IMR-90 (cell line): ENCODE measurements around the gene ULK2. TPM values are rescaled to one million over a fixed set of nuclear protein-coding genes. Genes with fewer than 3 reads are reported as not detected.

Experiments
- ATAC-seq: fragments of 200-7000 bp; cut with Tn5 transposase; 2 replicates; pipeline ENCODE4 v1.9.1; 2020; ENCODE audit warnings: low read depth, mild to moderate bottlenecking, moderate library complexity
- BruUV-seq: library from RNA; stranded (reverse); fragments of 400-500 nt; replicated peaks from 2 replicates; lab custom pipeline; 2021; lab: Mats Ljungman, UMichigan
- CTCF ChIA-PET: fragments of 300-600 bp; formaldehyde crosslinking; extraction: SDS; loops from one replicate; lab custom pipeline; 2021; ENCODE audit warnings: antibody characterized with exemption; lab: Yijun Ruan, JAX
- POLR2A ChIA-PET: fragments of 300-600 bp; sonication (Branson Sonifier 250); formaldehyde crosslinking; loops from one replicate; lab custom pipeline; 2022; ENCODE audit warnings: antibody characterized with exemption; ENCODE audit not compliant: unreplicated experiment; lab: Charles Lee
- DNase-seq: peaks from one replicate; pipeline ENCODE4 v3.0.0; 2013
- H2AFZ ChIP-seq: replicated peaks from 2 replicates; pipeline ENCODE3; 2013; ENCODE audit warnings: low read length, mild to moderate bottlenecking; ENCODE audit not compliant: poor library complexity
- H2AK5ac ChIP-seq: 2 replicates; pipeline ENCODE4 v1.6.1; 2013; ENCODE audit warnings: low read depth, low read length, inconsistent platforms
- H2AK9ac ChIP-seq: replicated peaks from 2 replicates; pipeline ENCODE3; 2013; ENCODE audit warnings: mild to moderate bottlenecking, low read depth, low read length, moderate library complexity; ENCODE audit not compliant: poor library complexity
- H2BK120ac ChIP-seq: 2 replicates; pipeline ENCODE4 v1.6.1; 2013; ENCODE audit warnings: low read depth, low read length, inconsistent platforms
- H2BK15ac ChIP-seq: 3 replicates; pipeline ENCODE4 v1.6.1; 2013; ENCODE audit warnings: low read depth, low read length, inconsistent platforms
- H2BK20ac ChIP-seq: 2 replicates; pipeline ENCODE4 v1.6.1; 2013; ENCODE audit warnings: low read depth, mild to moderate bottlenecking, inconsistent platforms, low read length, moderate library complexity
- H2BK5ac ChIP-seq: 2 replicates; pipeline ENCODE4 v1.6.1; 2013; ENCODE audit warnings: mild to moderate bottlenecking, low read depth, low read length, inconsistent platforms; ENCODE audit not compliant: poor library complexity, severe bottlenecking
- H3K14ac ChIP-seq: replicated peaks from 2 replicates; pipeline ENCODE4 v1.6.1; 2013; ENCODE audit warnings: low read depth, low read length, inconsistent platforms
- H3K18ac ChIP-seq: 2 replicates; pipeline ENCODE4 v1.6.1; 2013; ENCODE audit warnings: low read depth, low read length, control low read depth
- H3K23ac ChIP-seq: 2 replicates; pipeline ENCODE4 v1.6.1; 2013; ENCODE audit warnings: low read depth, low read length, inconsistent platforms
- H3K27ac ChIP-seq: 2 replicates; pipeline ENCODE4 v1.5.1; 2013; ENCODE audit warnings: mild to moderate bottlenecking, control low read depth, low read length; ENCODE audit not compliant: insufficient read depth
- H3K27me3 ChIP-seq: 2 replicates; pipeline ENCODE4 v1.6.1; 2013; ENCODE audit warnings: low read length; ENCODE audit not compliant: control insufficient read depth, insufficient read depth
- H3K36me3 ChIP-seq: 2 replicates; pipeline ENCODE4 v1.6.1; 2013; ENCODE audit warnings: low read length, mixed read lengths; ENCODE audit not compliant: control insufficient read depth, insufficient read depth
- H3K4ac ChIP-seq: 2 replicates; pipeline ENCODE4 v1.6.1; 2013; ENCODE audit warnings: low read depth, low read length, inconsistent platforms
- H3K4me1 ChIP-seq: 2 replicates; pipeline ENCODE4 v1.6.1; 2013; ENCODE audit warnings: low read length, mixed read lengths; ENCODE audit not compliant: control insufficient read depth, insufficient read depth
- H3K4me2 ChIP-seq: 2 replicates; pipeline ENCODE4 v1.6.1; 2013; ENCODE audit warnings: low read depth, mild to moderate bottlenecking, control low read depth, low read length, moderate library complexity
- H3K4me3 ChIP-seq: 2 replicates; pipeline ENCODE4 v1.5.1; 2013; ENCODE audit warnings: low read depth, mild to moderate bottlenecking, control low read depth, low read length, moderate library complexity; ENCODE audit not compliant: insufficient read depth
- H3K56ac ChIP-seq: 2 replicates; pipeline ENCODE4 v1.6.1; 2013; ENCODE audit warnings: low read length, inconsistent platforms; ENCODE audit not compliant: insufficient read depth; ENCODE audit errors: extremely low read depth
- H3K79me1 ChIP-seq, 2 experiments: 2 replicates each; pipeline ENCODE4 v1.6.1; 2013; ENCODE audit warnings: low read length in 2 of 2, inconsistent platforms in 1 of 2, low read depth in 1 of 2
- H3K9ac ChIP-seq: 2 replicates; pipeline ENCODE4 v1.6.1; 2013; ENCODE audit warnings: low read depth, low read length, control low read depth
- H3K9me1 ChIP-seq: 2 replicates; pipeline ENCODE4 v1.6.1; 2013; ENCODE audit warnings: low read length, inconsistent platforms; ENCODE audit not compliant: insufficient read depth
- H3K9me3 ChIP-seq: 2 replicates; pipeline ENCODE4 v1.6.1; 2013; ENCODE audit warnings: low read length; ENCODE audit not compliant: control insufficient read depth, insufficient read depth
- H4K20me1 ChIP-seq: 2 replicates; pipeline ENCODE4 v1.6.1; 2013; ENCODE audit warnings: low read length, inconsistent platforms; ENCODE audit not compliant: insufficient read depth
- H4K5ac ChIP-seq: 2 replicates; pipeline ENCODE4 v1.6.1; 2013; ENCODE audit warnings: mild to moderate bottlenecking, low read depth, low read length, control low read depth
- H4K8ac ChIP-seq, 2 experiments: 2 replicates each; pipeline ENCODE4 v1.6.1; 2013; ENCODE audit warnings: low read depth in 2 of 2, low read length in 2 of 2, control low read depth in 1 of 2, inconsistent platforms in 1 of 2
- H4K91ac ChIP-seq: 2 replicates; pipeline ENCODE4 v1.6.1; 2013; ENCODE audit warnings: low read depth, low read length, inconsistent platforms; ENCODE audit not compliant: insufficient read depth
- BHLHE40 ChIP-seq: fragments of 150-350 bp; IDR thresholded peaks from 2 replicates; pipeline ENCODE4 v1.6.1; 2016; ENCODE audit warnings: mild to moderate bottlenecking, low read depth, low read length
- CHD1 ChIP-seq: IDR thresholded peaks from 2 replicates; pipeline ENCODE4 v1.6.1; 2012; ENCODE audit warnings: low read depth, low read length, improper control_type of control experiment
- FOS ChIP-seq: fragments of 150-350 bp; IDR thresholded peaks from 2 replicates; pipeline ENCODE4 v1.6.1; 2016; ENCODE audit warnings: low read depth, low read length
- MAFK ChIP-seq: IDR thresholded peaks from 2 replicates; pipeline ENCODE4 v1.6.1; 2012; ENCODE audit warnings: low read depth, low read length, improper control_type of control experiment
- MAZ ChIP-seq: IDR thresholded peaks from 2 replicates; pipeline ENCODE4 v1.6.1; 2012; ENCODE audit warnings: low read depth, mild to moderate bottlenecking, low read length, improper control_type of control experiment, moderate library complexity, borderline replicate concordance
- NFE2L2 ChIP-seq: fragments of 150-350 bp; IDR thresholded peaks from 2 replicates; pipeline ENCODE4 v1.6.1; 2016; ENCODE audit warnings: low read depth, mild to moderate bottlenecking, low read length
- POLR2A ChIP-seq: IDR thresholded peaks from 2 replicates; pipeline ENCODE4 v1.6.1; 2012; ENCODE audit warnings: mild to moderate bottlenecking, low read depth, low read length
- RFX5 ChIP-seq: IDR thresholded peaks from 2 replicates; pipeline ENCODE4 v1.8.0; 2012; ENCODE audit warnings: low read depth, mild to moderate bottlenecking, low read length, moderate library complexity
- WGBS, 2 experiments: methylation state at CpG; one replicate each; pipeline versions ENCODE4 v1.1.5 to v1.1.7; 2013; ENCODE audit warnings: missing lambda C conversion rate in 2 of 2; ENCODE audit not compliant: insufficient read length in 1 of 2; ENCODE audit errors: extremely low coverage in 2 of 2; 5-methylcytosine and 5-hydroxymethylcytosine counted together
- dilution Hi-C: fragments of 300-500 bp; cut with HindIII; formaldehyde crosslinking; loops from one replicate; pipeline ENCODE4 v1.14.3; 2018; ENCODE audit warnings: low sequenced_read_pairs; ENCODE audit not compliant: unreplicated experiment
- in situ Hi-C: fragments of 300-500 bp; cut with MboI; formaldehyde crosslinking; loops from 3 replicates; pipeline ENCODE4 v1.14.3; 2019; ENCODE audit warnings: low sequenced_read_pairs, inconsistent platforms, mixed read lengths
- intact Hi-C: fragments of 100-400 bp; cut with micrococcal nuclease; formaldehyde crosslinking; loops from 2 replicates; pipeline ENCODE4 v1.10.0; 2022
- polyA plus RNA-seq, 3 experiments: library from polyadenylated mRNA; depleted of rRNA; stranded (reverse); fragments of >200 nt; gene quantifications; 2 replicates each; pipeline ENCODE4 v1.2.3, GENCODE V29; 2012; ENCODE audit warnings: low replicate concordance in 1 of 3
- total RNA-seq: library from RNA; depleted of rRNA; stranded (reverse); fragments of >200 nt; gene quantifications from 2 replicates; pipeline ENCODE4 v1.2.3, GENCODE V29; 2012
- TF ChIP-seq, protein P1 (sequence below): conservative IDR thresholded peaks from 2 replicates; pipeline ENCODE4 v1.5.1; 2012; ENCODE audit warnings: mild to moderate bottlenecking, low read depth, low read length, improper control_type of control experiment

Gene ULK2
- total and polyA plus RNA-seq, 2 of the 4 experiments (the other 2 are of a cell fraction): 8.9 to 10.8 TPM

DNA sequence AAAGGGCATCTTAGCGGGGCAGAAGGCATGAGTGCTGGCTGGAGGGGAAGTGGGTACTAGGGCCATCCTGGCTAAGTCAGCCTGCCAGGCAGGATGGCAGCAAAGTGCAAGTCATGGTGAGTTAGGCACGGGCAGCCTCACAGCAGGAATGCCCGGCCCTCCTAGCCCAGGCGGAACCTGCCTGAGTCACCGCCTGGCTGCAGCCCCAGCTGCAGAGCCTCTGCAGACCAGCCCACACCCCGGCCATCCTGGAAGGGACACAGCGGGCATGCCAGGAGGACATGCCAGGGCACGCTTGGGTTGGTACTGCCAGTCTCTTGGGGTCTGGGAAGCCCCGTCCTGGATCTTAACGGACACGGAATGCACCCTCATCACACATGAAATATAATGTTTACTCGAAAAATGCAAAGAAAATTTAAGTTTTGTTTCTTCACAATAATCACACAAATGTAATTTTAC lies 114.7 kb downstream of the ULK2 start:
- H3K4ac ChIP-seq: peak overlapping the region; percentile 36; the same call in 1 of the 2 replicates
- no peak overlapping the region; the same call in 1 of the 2 replicates for H4K91ac ChIP-seq
- H2AK9ac ChIP-seq: peak overlapping the region; percentile 8
- 92% methylated on average over 3 of the region's 12 CpGs; no CpG with 5 or more reads in 1 of the 2 experiments for WGBS, 2 experiments
- H3K4me3 ChIP-seq: no peak overlapping the region
- CTCF ChIA-PET: interaction anchor here (0.7 to 2.6 kb wide), 4 partner anchors 9 to 391 kb away, joined by 3 to 11 read pairs (median 4); partner anchors contain the start of gene B9D1
- in situ Hi-C loops: no loop called here
- peak overlapping the region; percentile 76 for H2AFZ ChIP-seq
- peak; percentile 60 for DNase-seq
- BruUV-seq: no TSS peak
- no peak overlapping the region; the same call in 2 of the 3 replicates for H2BK15ac ChIP-seq
- H2BK20ac ChIP-seq: peak overlapping the region; percentile 8; the same call in 1 of the 2 replicates
- ATAC-seq: peak; percentile 92
- no peak overlapping the region for H3K9ac ChIP-seq
- no peaks in the 10 kb centered on the region for H3K79me1 ChIP-seq
- peaks cover 36% of the 10 kb centered on the region for H3K27me3 ChIP-seq
- TF ChIP-seq RFX5: no peak
- TF ChIP-seq NFE2L2: peak; percentile 95
- TF ChIP-seq POLR2A: no peak
- TF ChIP-seq BHLHE40: 0 out of 2 replicates have a peak, but pooled peaks have one; percentile 24
- no peak for TF ChIP-seq CHD1
- no peak for TF ChIP-seq MAZ
- TF ChIP-seq, protein P1, sequence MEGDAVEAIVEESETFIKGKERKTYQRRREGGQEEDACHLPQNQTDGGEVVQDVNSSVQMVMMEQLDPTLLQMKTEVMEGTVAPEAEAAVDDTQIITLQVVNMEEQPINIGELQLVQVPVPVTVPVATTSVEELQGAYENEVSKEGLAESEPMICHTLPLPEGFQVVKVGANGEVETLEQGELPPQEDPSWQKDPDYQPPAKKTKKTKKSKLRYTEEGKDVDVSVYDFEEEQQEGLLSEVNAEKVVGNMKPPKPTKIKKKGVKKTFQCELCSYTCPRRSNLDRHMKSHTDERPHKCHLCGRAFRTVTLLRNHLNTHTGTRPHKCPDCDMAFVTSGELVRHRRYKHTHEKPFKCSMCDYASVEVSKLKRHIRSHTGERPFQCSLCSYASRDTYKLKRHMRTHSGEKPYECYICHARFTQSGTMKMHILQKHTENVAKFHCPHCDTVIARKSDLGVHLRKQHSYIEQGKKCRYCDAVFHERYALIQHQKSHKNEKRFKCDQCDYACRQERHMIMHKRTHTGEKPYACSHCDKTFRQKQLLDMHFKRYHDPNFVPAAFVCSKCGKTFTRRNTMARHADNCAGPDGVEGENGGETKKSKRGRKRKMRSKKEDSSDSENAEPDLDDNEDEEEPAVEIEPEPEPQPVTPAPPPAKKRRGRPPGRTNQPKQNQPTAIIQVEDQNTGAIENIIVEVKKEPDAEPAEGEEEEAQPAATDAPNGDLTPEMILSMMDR: no peak
- TF ChIP-seq MAFK: peak; percentile 41; the same call in 1 of the 2 replicates
- TF ChIP-seq FOS: 0 out of 2 replicates have a peak, but pooled peaks have one; percentile 21
- H2AK5ac ChIP-seq: no peak overlapping the region
- no peaks in the 10 kb centered on the region; the same call in 1 of the 2 replicates for H4K20me1 ChIP-seq
- dilution Hi-C loops: no loop called here
- H3K18ac ChIP-seq: no peak overlapping the region
- peak overlapping the region; percentile 80; the same call in 1 of the 2 replicates for H4K5ac ChIP-seq
- H3K23ac ChIP-seq: no peak overlapping the region
- H2BK120ac ChIP-seq: peak overlapping the region; percentile 65
- peak overlapping the region in 1 of 2 experiments; percentile 37; a peak in 2 of 4 replicates for H4K8ac ChIP-seq
- H2BK5ac ChIP-seq: peak overlapping the region; percentile 18
- intact Hi-C loops: no loop called here
- H3K27ac ChIP-seq: no peak overlapping the region
- no peaks in the 10 kb centered on the region for H3K9me3 ChIP-seq
- no peak overlapping the region for H3K4me2 ChIP-seq
- peaks cover 4% of the 10 kb centered on the region for H3K4me1 ChIP-seq
- H3K36me3 ChIP-seq: no peaks in the 10 kb centered on the region
- 0 out of 2 replicates have a peak, but pooled peaks cover 4% of the 10 kb centered on the region for H3K9me1 ChIP-seq
- POLR2A ChIA-PET: no interaction called here
- no peak overlapping the region for H3K56ac ChIP-seq
- 0 out of 2 replicates have a peak overlapping the region, but pooled peaks have one; percentile 62 for H3K14ac ChIP-seq
